Prostate gland (tissue), 2 donors: ENCODE data around the gene OGT.

ENCODE experiments used
- POLR2A ChIP-seq: fragments of 450-650 bp; IDR thresholded peaks from one replicate; pipeline ENCODE4 v1.6.1; 2016; ENCODE audit warnings: antibody characterized with exemption, mild to moderate bottlenecking
- POLR2AphosphoS5 ChIP-seq: sonication (generic); formaldehyde crosslinking; IDR thresholded peaks from one replicate; pipeline ENCODE4 v1.6.1; 2017; ENCODE audit warnings: antibody characterized with exemption
- TF ChIP-seq, protein P1 (sequence below), 4 experiments: fragments of 200-600 bp in 2 of 4; fragments of 450-650 bp in 2 of 4; sonication (generic) in 2 of 4; IDR thresholded peaks; 1 replicate in 3 of 4; 2 replicates in 1 of 4; pipeline ENCODE4 v1.5.1; 2016 to 2019; ENCODE audit warnings: antibody characterized with exemption in 4 of 4, mild to moderate bottlenecking in 2 of 4, moderate library complexity in 2 of 4

DNA sequence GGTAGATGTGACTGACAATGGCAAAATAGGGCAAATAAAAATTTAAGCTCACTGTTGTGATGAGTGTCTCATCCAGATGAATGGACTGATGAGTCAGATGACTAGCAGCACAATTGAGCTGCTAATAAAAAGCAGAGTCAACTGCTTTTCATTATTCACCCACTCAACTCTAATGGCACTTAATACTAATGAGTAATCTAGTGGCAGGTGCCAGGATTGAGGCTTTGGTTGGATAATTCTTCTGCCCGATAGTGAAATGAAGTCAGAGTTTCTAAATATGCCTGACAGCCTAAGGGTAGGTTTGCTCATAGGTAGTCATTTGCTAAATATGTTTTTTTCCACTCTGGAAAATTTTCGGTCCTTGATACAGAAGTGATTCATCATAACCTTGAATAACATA lies 10.4 kb downstream of the OGT start:
- TF ChIP-seq, protein P1, sequence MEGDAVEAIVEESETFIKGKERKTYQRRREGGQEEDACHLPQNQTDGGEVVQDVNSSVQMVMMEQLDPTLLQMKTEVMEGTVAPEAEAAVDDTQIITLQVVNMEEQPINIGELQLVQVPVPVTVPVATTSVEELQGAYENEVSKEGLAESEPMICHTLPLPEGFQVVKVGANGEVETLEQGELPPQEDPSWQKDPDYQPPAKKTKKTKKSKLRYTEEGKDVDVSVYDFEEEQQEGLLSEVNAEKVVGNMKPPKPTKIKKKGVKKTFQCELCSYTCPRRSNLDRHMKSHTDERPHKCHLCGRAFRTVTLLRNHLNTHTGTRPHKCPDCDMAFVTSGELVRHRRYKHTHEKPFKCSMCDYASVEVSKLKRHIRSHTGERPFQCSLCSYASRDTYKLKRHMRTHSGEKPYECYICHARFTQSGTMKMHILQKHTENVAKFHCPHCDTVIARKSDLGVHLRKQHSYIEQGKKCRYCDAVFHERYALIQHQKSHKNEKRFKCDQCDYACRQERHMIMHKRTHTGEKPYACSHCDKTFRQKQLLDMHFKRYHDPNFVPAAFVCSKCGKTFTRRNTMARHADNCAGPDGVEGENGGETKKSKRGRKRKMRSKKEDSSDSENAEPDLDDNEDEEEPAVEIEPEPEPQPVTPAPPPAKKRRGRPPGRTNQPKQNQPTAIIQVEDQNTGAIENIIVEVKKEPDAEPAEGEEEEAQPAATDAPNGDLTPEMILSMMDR (IDR thresholded peaks at IDR 0.05): no peak
- TF ChIP-seq POLR2AphosphoS5: no peak
- TF ChIP-seq POLR2A: no peak
